H9 (cell line): ENCODE data around the gene ARRB1. TPM values are rescaled to one million over a fixed set of nuclear protein-coding genes. Genes with fewer than 3 reads are reported as not detected.

ENCODE experiments used
- DNase-seq: peaks from one replicate; pipeline ENCODE4 v3.0.0-alpha.2; 2017
- H2AFZ ChIP-seq: one replicate; pipeline ENCODE4 v1.6.1; 2013; ENCODE audit warnings: mild to moderate bottlenecking, low read length, control low read depth, moderate library complexity
- H2AK5ac ChIP-seq: 2 replicates; pipeline ENCODE4 v1.6.1; 2013; ENCODE audit warnings: low read length, control low read depth, mixed read lengths; ENCODE audit not compliant: insufficient read length
- H2BK120ac ChIP-seq: one replicate; pipeline ENCODE4 v1.6.1; 2013; ENCODE audit warnings: low read depth, mild to moderate bottlenecking, low read length, control low read depth, inconsistent platforms; ENCODE audit not compliant: poor library complexity, severe bottlenecking
- H2BK12ac ChIP-seq: 2 replicates; pipeline ENCODE4 v1.6.1; 2013; ENCODE audit warnings: low read length, control low read depth, mixed read lengths, low read depth; ENCODE audit not compliant: insufficient read length
- H2BK15ac ChIP-seq: 2 replicates; pipeline ENCODE4 v1.6.1; 2013; ENCODE audit warnings: low read depth, low read length, control low read depth
- H2BK20ac ChIP-seq: one replicate; pipeline ENCODE4 v1.6.1; 2013; ENCODE audit warnings: low read depth, mild to moderate bottlenecking, low read length, control low read depth, inconsistent platforms; ENCODE audit not compliant: poor library complexity, severe bottlenecking
- H2BK5ac ChIP-seq: 2 replicates; pipeline ENCODE4 v1.6.1; 2013; ENCODE audit warnings: low read length, control low read depth, mixed read lengths; ENCODE audit not compliant: insufficient read length
- H3K14ac ChIP-seq: 2 replicates; pipeline ENCODE4 v1.6.1; 2013; ENCODE audit warnings: low read length, control low read depth; ENCODE audit not compliant: insufficient read depth
- H3K18ac ChIP-seq: 2 replicates; pipeline ENCODE4 v1.6.1; 2013; ENCODE audit warnings: low read depth, mild to moderate bottlenecking, mixed read lengths, low read length, control low read depth; ENCODE audit not compliant: insufficient read length
- H3K23ac ChIP-seq: 2 replicates; pipeline ENCODE4 v1.6.1; 2013; ENCODE audit warnings: low read length, control low read depth, mixed read lengths, low read depth; ENCODE audit not compliant: insufficient read length
- H3K23me2 ChIP-seq: 2 replicates; pipeline ENCODE4 v1.6.1; 2013; ENCODE audit warnings: low read depth, mild to moderate bottlenecking, mixed read lengths, low read length, control low read depth; ENCODE audit not compliant: insufficient read length, poor library complexity, severe bottlenecking
- H3K27ac ChIP-seq: 2 replicates; pipeline ENCODE4 v1.5.1; 2013; ENCODE audit warnings: low read length, control low read depth, mixed read lengths, low read depth; ENCODE audit not compliant: insufficient read length
- H3K27me3 ChIP-seq: 2 replicates; pipeline ENCODE4 v1.6.1; 2013; ENCODE audit warnings: low read length, control low read depth, inconsistent platforms; ENCODE audit not compliant: insufficient read depth
- H3K4ac ChIP-seq: 2 replicates; pipeline ENCODE4 v1.6.1; 2013; ENCODE audit warnings: low read depth, mild to moderate bottlenecking, control low read depth, inconsistent platforms, low read length, moderate library complexity
- H3K4me1 ChIP-seq: 2 replicates; pipeline ENCODE4 v1.6.1; 2013; ENCODE audit warnings: low read length, control low read depth, inconsistent platforms; ENCODE audit not compliant: insufficient read depth
- H3K4me2 ChIP-seq: 2 replicates; pipeline ENCODE4 v1.6.1; 2013; ENCODE audit warnings: low read length, control low read depth, mixed read lengths; ENCODE audit not compliant: insufficient read length, insufficient read depth
- H3K56ac ChIP-seq: 2 replicates; pipeline ENCODE4 v1.6.1; 2013; ENCODE audit warnings: low read depth, mild to moderate bottlenecking, mixed read lengths, low read length, control low read depth; ENCODE audit not compliant: insufficient read length
- H3K79me1 ChIP-seq: 2 replicates; pipeline ENCODE4 v1.6.1; 2013; ENCODE audit warnings: low read depth, mild to moderate bottlenecking, moderate library complexity, low read length, control low read depth, inconsistent platforms; ENCODE audit not compliant: insufficient read depth, poor library complexity, severe bottlenecking
- H3K79me2 ChIP-seq: 2 replicates; pipeline ENCODE4 v1.6.1; 2013; ENCODE audit warnings: low read length, control low read depth, inconsistent platforms; ENCODE audit not compliant: insufficient read depth
- H3K9ac ChIP-seq: 2 replicates; pipeline ENCODE4 v1.6.1; 2013; ENCODE audit warnings: low read length, control low read depth, mixed read lengths; ENCODE audit not compliant: insufficient read length; ENCODE audit errors: extremely low read depth
- H3K9me3 ChIP-seq: one replicate; pipeline ENCODE4 v1.6.1; 2013; ENCODE audit warnings: low read depth, low read length, inconsistent platforms; ENCODE audit not compliant: control insufficient read depth
- H3T11ph ChIP-seq: one replicate; pipeline ENCODE4 v1.6.1; 2013; ENCODE audit warnings: mild to moderate bottlenecking, low read length, control low read depth, inconsistent platforms
- H4K20me1 ChIP-seq: one replicate; pipeline ENCODE4 v1.6.1; 2013; ENCODE audit not compliant: control insufficient read depth, insufficient read length, insufficient read depth
- H4K5ac ChIP-seq: 2 replicates; pipeline ENCODE4 v1.6.1; 2013; ENCODE audit warnings: low read depth, mild to moderate bottlenecking, mixed read lengths, low read length, control low read depth; ENCODE audit not compliant: insufficient read length
- H4K8ac ChIP-seq: replicated peaks from 2 replicates; pipeline ENCODE4 v1.6.1; 2013; ENCODE audit warnings: low read length, control low read depth, mixed read lengths, low read depth; ENCODE audit not compliant: insufficient read length
- H4K91ac ChIP-seq: 2 replicates; pipeline ENCODE4 v1.6.1; 2013; ENCODE audit warnings: low read depth, mild to moderate bottlenecking, moderate library complexity, mixed read lengths, low read length, control low read depth; ENCODE audit not compliant: insufficient read length
- H3K27ac Mint-ChIP-seq, 3 experiments: 2 replicates in 2 of 3; 3 replicates in 1 of 3; pipeline ENCODE4 v1.8.0; 2020 to 2021; ENCODE audit warnings: mixed read lengths in 3 of 3, mild to moderate bottlenecking in 1 of 3, moderate library complexity in 1 of 3
- H3K27me3 Mint-ChIP-seq: 2 replicates; pipeline ENCODE4 v1.8.0; 2021; ENCODE audit warnings: low read depth, mild to moderate bottlenecking, moderate library complexity, mixed read lengths
- H3K36me3 Mint-ChIP-seq, 3 experiments: 2 replicates in 2 of 3; 3 replicates in 1 of 3; pipeline ENCODE4 v1.8.0; 2020 to 2021; ENCODE audit warnings: low read depth in 3 of 3, mixed read lengths in 3 of 3; ENCODE audit not compliant: insufficient read depth in 1 of 3
- H3K4me1 Mint-ChIP-seq, 2 experiments: 2 replicates each; pipeline ENCODE4 v1.8.0; 2020; ENCODE audit warnings: mixed read lengths in 2 of 2
- H3K4me3 Mint-ChIP-seq, 2 experiments: 2 replicates in 1 of 2; 3 replicates in 1 of 2; pipeline ENCODE4 v1.8.0; 2020 to 2021; ENCODE audit warnings: mild to moderate bottlenecking in 2 of 2, mixed read lengths in 2 of 2, moderate library complexity in 1 of 2
- H3K9me3 Mint-ChIP-seq, 2 experiments: 2 replicates in 1 of 2; 3 replicates in 1 of 2; pipeline ENCODE4 v1.8.0; 2020; ENCODE audit warnings: mild to moderate bottlenecking in 2 of 2, mixed read lengths in 2 of 2, moderate library complexity in 1 of 2
- WGBS: extraction: QIAGEN DNeasy Blood & Tissue Kit; methylation state at CpG from one replicate; pipeline ENCODE4 v1.1.7; 2013; ENCODE audit warnings: missing lambda C conversion rate, low lambda C conversion rate, mixed read lengths; ENCODE audit not compliant: insufficient read length; ENCODE audit errors: extremely low coverage; 5-methylcytosine and 5-hydroxymethylcytosine counted together
- total RNA-seq: library from RNA; stranded (reverse); gene quantifications from 2 replicates; pipeline ENCODE4 v1.2.1, GENCODE V29; 2021
- TF ChIP-seq, protein P1 (sequence below): fragments of 200-600 bp; sonication (generic); conservative IDR thresholded peaks from 3 replicates; pipeline ENCODE4 v1.8.0; 2021; ENCODE audit warnings: antibody characterized with exemption, mild to moderate bottlenecking

Gene ARRB1
- total RNA-seq, 1 experiment from 2014 or later, result 20.6 TPM

DNA sequence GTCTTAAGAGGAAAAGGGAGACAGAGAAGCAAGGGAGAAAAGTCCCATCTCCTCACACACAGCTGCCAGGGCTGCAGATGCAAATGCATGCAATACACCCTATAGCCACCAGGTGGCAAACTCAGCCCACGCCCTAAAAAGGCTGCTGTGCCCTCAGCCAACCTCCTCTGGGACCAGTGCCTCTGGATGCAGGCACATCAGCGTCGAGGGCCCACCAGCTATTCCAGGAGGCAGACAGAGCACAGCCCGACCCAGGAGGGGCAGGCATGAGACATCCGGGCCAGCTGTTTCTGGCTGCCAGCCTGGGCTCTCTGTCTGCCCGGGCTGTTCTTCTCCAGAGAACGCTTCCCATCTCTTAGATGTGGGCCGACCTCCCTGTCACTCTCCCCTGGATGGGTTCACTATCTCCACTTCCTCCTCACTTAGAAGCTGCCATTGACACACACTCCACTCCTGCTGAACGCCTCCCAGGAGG is 71.2 kb downstream of the ARRB1 start:
- H3K14ac ChIP-seq, result no peak overlapping the region
- H3K4ac ChIP-seq, result no peak overlapping the region
- no peak overlapping the region for H3K9ac ChIP-seq
- H4K91ac ChIP-seq, result no peak overlapping the region
- no peak overlapping the region for H2BK5ac ChIP-seq
- H3K23me2 ChIP-seq, result no peaks in the 10 kb centered on the region
- no peak overlapping the region for H3K23ac ChIP-seq
- no peak overlapping the region for H2BK15ac ChIP-seq
- no peaks in the 10 kb centered on the region for H4K20me1 ChIP-seq
- no peak overlapping the region for H2AK5ac ChIP-seq
- Mint-ChIP-seq H3K4me1 (peaks cover 19 to 23% of the 10 kb centered on the region in 2 experiments), H3K4me3 (no peak overlapping the region), H3K27ac (no peak overlapping the region), H3K36me3 (peaks cover 0 to 15% (median 2%) of the 10 kb centered on the region in 3 experiments; a peak in 2 of 7 replicates), H3K9me3 (no peaks in the 10 kb centered on the region; a peak in 1 of 5 replicates), H3K27me3 (no peaks in the 10 kb centered on the region)
- H3K18ac ChIP-seq, result no peak overlapping the region
- TF ChIP-seq, protein P1, sequence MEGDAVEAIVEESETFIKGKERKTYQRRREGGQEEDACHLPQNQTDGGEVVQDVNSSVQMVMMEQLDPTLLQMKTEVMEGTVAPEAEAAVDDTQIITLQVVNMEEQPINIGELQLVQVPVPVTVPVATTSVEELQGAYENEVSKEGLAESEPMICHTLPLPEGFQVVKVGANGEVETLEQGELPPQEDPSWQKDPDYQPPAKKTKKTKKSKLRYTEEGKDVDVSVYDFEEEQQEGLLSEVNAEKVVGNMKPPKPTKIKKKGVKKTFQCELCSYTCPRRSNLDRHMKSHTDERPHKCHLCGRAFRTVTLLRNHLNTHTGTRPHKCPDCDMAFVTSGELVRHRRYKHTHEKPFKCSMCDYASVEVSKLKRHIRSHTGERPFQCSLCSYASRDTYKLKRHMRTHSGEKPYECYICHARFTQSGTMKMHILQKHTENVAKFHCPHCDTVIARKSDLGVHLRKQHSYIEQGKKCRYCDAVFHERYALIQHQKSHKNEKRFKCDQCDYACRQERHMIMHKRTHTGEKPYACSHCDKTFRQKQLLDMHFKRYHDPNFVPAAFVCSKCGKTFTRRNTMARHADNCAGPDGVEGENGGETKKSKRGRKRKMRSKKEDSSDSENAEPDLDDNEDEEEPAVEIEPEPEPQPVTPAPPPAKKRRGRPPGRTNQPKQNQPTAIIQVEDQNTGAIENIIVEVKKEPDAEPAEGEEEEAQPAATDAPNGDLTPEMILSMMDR, result peak; percentile 96
- H3K79me2 ChIP-seq, result no peaks in the 10 kb centered on the region
- DNase-seq, result peak; percentile 94
- H3K4me2 ChIP-seq, result no peak overlapping the region
- no peak overlapping the region for H3K56ac ChIP-seq
- H3K9me3 ChIP-seq, result no peaks in the 10 kb centered on the region
- no peak overlapping the region for H2BK120ac ChIP-seq
- no peaks in the 10 kb centered on the region for H3K79me1 ChIP-seq
- WGBS, result no CpG with 5 or more reads among the region's 9 CpGs
- no peak overlapping the region for H3T11ph ChIP-seq
- H3K27ac ChIP-seq, result no peak overlapping the region
- H2BK20ac ChIP-seq, result no peak overlapping the region
- H2AFZ ChIP-seq, result no peak overlapping the region
- H3K4me1 ChIP-seq, result no peaks in the 10 kb centered on the region
- no peak overlapping the region for H4K5ac ChIP-seq
- H4K8ac ChIP-seq, result no peak overlapping the region
- H2BK12ac ChIP-seq, result no peak overlapping the region
- H3K27me3 ChIP-seq, result no peaks in the 10 kb centered on the region
